Activated CD4-positive, alpha-beta T cell treated with anti-CD3 and anti-CD28 coated beads, Interleukin-2, amount 50 U/mL, for 24 hours (primary cell): ENCODE results near the gene ASIC3.
"Not testable (repeated sequence)": the region's sequence is repeated elsewhere in the genome, so short reads cannot be mapped to it uniquely, and the experiment has no call there.

Experiments used
- DNase-seq, 2 donors: peaks; one replicate each; pipeline ENCODE4 v3.0.0-alpha.2; 2020; ENCODE audit warnings: low read depth in 1 of 2, low spot score in 1 of 2

Gene ASIC3

DNA sequence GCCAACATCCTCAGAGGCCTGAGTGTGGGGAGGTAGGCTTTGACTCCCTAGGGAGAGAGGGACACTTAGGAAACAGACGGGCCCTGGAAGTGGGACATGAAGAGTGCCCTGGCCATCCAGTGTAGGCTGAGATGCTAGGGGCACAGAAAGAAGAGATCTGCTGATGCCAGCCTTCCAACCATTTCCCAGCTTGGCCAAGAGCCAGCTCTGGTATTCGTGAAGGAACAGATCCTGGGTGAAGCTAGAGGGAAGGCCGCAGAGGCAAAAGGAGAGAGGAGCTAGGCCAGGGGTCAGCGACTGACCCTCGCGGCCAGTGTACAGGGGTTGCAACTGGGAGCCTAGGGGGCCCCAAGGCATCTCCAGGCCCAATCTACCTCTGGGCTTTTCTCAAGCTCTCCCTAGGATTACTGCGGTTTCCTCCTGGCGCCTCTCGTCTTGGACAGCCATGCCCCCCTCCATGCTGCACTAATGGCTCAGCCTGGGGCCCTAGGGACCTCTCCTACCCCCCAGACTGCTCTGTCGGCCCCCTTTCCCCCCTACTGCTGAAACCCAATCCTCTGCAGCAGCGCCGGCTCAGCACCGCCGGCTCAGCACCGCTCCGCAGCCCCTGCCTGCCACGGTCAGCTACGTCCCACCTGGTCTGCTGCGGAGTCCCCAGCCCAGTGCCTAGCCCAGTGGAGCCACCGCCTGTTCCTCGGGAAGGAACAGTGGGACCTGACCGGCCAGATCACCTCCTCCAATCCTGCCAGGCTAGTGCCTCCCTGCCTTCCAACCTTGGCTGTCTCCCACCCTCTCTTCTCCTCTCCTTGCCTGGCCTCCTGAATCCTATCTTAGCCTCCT, at the start of gene ASIC3:
Gene ASIC3 (plus strand): TSS at position 556 of the 840 bp plus-strand sequence. CDS start 355 bp downstream, outside the sequence.
- no peak for DNase-seq

DNA sequence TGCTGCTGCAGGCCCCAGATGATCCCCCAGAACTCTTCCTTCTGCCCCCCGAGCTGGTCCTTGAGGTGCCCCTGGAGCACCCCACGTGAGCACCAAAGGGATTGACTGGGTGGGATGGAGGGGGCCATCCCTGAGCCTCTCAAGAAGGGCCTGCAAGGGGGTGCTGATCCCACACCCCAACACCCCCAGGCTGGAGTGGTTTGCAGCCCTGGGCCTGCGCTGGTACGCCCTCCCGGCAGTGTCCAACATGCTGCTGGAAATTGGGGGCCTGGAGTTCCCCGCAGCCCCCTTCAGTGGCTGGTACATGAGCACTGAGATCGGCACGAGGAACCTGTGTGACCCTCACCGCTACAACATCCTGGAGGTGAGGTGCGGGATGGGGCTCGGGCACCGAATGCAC, 49.3 kb upstream of the ASIC3 start:
- DNase-seq = no peak

DNA sequence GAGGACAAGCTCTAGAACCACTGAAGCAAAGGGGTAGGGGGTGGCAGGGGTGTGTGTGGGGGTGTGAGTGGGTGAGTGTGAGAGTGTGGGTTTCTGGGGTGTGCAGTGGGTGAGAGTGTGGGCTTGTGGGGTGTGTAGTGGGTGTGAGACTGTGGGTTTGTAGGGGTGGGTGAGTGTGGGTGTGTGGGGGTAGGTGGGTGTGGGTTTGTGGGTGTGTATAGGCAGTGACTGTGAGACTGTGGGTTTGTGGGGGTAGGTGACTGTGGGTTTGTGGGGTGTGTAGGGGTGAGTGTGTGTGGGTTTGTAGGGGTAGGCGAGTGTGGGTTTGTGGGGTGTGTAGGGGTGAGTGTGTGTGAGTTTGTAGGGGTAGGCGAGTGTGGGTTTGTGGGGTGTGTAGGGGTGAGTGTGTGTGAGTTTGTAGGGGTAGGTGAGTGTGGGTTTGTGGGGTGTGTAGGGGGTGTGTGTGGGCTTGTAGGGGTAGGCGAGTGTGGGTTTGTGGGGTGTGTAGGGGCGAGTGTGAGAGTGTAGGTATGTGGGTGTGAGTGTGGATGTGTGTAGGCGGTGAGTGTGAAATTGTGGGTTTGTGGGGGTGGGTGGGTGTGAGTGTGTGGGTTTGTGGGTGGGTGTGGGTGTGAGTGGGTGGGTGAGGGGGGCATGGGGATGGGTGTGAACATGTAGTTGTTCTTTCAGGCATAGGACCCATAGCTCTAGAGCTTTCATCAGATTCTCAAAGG, 48.7 kb upstream of the ASIC3 start:
- no peak for DNase-seq

- no peak for DNase-seq
These were observed 47.3 kb upstream of the ASIC3 start for GRCh38 chr7:151000897-151001495.

- DNase-seq = no peak
These were observed 46.8 kb upstream of the ASIC3 start for GRCh38 chr7:151001546-151001945.

- no peak for DNase-seq
These were observed 44.8 kb upstream of the ASIC3 start for GRCh38 chr7:151003572-151003971.

- no peak for DNase-seq
These were observed 42.8 kb upstream of the ASIC3 start for GRCh38 chr7:151005566-151005965.

DNA sequence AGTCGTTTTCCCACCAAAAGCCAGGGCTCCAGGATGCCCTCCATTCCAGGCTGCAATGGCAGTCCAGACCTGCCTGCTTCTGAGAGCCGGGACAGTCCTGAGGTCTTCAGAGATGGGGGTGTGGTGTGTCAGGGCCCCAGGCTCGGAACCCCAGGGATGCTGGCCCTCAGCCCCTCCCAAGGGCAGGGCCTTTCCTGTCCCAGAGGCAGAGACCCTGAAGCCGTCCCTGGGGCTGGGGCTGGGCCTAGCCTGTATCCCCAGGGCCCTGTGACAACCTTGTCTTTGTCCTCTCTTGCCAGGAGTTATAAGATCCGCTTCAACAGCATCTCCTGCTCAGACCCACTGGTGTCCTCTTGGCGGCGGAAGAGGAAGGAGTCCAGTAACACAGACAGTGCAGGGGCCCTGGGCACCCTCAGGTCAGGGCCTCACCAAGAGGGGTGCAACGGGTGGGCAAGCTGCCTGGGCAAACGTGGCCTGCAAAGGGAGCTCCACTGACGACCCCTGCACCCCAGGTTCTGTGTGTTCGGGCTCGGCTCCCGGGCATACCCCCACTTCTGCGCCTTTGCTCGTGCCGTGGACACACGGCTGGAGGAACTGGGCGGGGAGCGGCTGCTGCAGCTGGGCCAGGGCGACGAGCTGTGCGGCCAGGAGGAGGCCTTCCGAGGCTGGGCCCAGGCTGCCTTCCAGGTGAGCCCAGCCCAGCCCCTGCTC, 41.6 kb upstream of the ASIC3 start:
- DNase-seq = no peak

DNA sequence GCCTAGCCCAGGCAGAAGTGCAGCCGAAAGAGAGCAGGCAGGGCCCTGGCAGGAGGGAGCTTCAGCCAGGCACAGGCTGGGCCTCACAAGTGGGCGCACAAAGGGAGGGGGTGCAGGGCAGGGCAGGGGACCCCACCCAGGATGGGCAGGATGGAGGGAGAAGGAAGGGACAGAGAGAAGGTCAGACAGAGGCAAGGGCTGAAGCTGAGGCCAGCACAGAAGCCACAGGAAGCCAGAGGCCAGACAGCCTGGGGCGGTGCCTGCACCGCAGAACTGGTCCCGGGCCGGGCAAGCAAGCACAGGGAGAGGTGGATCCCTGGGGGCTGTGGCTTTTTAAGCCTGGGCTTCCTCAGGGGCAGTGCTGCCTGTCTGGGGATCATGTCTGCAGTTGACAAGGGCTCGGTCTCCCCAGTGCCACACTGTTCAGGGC, 40.8 kb upstream of the ASIC3 start:
- no peak for DNase-seq

GRCh38 chr7:151008143-151008510, 40.2 kb upstream of the ASIC3 start:
- no peak for DNase-seq

GRCh38 chr7:151008511-151009323, 39.6 kb upstream of the ASIC3 start:
- peak; percentile 63 to 79 for DNase-seq

DNA sequence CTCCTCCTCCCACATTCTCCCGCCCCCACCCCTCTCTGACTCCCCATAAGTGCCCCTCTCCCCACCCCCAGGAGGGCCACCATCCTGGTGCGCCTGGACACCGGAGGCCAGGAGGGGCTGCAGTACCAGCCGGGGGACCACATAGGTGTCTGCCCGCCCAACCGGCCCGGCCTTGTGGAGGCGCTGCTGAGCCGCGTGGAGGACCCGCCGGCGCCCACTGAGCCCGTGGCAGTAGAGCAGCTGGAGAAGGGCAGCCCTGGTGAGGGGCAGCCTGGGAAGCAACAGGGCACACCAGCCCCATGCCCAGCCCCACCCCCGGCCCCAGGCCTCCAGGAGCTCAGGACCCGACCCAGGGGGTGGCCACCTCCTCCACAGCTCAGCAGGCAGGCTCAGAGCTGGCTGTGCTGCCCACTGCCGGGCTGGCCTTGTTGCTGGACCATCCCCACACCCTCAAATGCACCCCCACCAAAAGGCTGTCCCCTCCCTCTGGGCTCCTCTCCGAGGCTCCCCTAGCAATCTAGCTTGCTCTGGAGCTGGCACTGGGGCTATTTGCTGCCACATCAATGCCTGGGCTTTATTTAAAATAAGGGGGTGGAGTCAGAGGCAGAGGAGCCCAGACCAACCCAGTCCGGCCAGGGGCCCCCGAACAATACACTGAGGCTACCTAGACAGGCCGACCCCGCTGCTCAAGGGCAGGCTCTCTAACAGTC, 38.8 kb upstream of the ASIC3 start:
- no peak for DNase-seq

DNA sequence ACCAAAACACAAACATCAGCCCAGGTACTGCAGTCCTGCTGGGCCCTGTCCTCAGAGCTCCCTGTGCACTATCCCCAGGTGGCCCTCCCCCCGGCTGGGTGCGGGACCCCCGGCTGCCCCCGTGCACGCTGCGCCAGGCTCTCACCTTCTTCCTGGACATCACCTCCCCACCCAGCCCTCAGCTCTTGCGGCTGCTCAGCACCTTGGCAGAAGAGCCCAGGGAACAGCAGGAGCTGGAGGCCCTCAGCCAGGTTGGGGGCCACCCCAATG, 38.4 kb upstream of the ASIC3 start:
- no peak for DNase-seq

DNA sequence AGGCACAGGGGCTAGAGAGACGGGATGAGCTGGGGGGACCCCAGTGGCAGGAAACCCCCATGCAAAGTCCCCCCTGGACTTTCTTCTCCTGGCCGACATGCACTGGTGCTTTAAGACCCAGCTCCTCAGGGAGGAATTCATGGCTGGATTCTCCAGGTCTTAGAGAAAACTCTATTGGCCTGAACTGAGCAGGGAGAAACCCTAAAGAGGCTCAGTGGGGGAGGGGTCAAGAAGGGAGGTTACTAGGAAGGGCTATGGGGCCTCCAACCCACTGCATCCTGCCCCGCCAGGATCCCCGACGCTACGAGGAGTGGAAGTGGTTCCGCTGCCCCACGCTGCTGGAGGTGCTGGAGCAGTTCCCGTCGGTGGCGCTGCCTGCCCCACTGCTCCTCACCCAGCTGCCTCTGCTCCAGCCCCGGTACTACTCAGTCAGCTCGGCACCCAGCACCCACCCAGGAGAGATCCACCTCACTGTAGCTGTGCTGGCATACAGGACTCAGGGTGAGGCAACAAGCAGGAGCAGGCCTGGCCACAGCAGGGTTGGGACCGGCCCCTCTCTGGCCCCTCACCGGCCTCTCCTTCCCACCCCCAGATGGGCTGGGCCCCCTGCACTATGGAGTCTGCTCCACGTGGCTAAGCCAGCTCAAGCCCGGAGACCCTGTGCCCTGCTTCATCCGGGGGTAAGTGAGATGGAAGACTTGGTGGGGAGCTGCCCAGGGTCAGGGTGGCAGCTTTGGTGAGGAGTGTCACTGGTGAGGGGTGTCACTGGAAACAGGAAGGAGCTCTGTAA, 37.8 kb upstream of the ASIC3 start:
- no peak for DNase-seq

GRCh38 chr7:151011097-151011409, 37.3 kb upstream of the ASIC3 start:
- DNase-seq = no peak

- not testable (repeated sequence) for DNase-seq
These were observed 36.7 kb upstream of the ASIC3 start for GRCh38 chr7:151011616-151012015.

- DNase-seq = no peak
These were observed 36.2 kb upstream of the ASIC3 start for GRCh38 chr7:151012031-151012692.

GRCh38 chr7:151012911-151013347, 35.4 kb upstream of the ASIC3 start:
- DNase-seq = no peak

DNA sequence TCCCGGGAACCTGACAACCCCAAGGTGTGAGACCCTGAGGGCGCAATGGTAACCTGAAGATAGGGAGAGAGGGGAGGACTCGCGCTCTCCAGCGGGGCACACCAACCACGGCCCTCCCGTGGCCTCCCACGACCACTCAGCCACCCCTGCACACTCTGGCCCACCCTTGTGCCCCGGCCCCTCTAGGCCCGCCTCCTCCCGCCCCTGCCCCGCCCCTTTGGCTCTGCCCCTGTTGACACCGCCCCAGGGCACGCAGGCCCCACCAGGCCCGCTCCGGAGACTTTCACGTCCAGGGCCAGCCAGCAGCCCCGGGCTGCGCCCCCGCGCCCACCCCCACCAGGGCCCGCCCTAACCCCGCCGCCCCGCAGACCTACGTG, 35.0 kb upstream of the ASIC3 start:
- DNase-seq = no peak
